NCI-H2171 (cell line): ENCODE measurements around the gene GAB1.

Experiments used
- DNase-seq: peaks from one replicate; lab custom pipeline; 2025; lab: John Stamatoyannopoulos, UW

GAB1 gene

GRCh38 chr4:143389579-143390195 lies 53.0 kb downstream of the GAB1 start:
- DNase-seq: no peak

GRCh38 chr4:143390764-143391163 lies 54.1 kb downstream of the GAB1 start:
- DNase-seq: no peak

GRCh38 chr4:143391261-143391660 lies 54.6 kb downstream of the GAB1 start:
- DNase-seq: no peak

GRCh38 chr4:143391895-143392294 lies 55.2 kb downstream of the GAB1 start:
- no peak for DNase-seq

- no peak for DNase-seq
Measured at GRCh38 chr4:143393195-143393594, 56.5 kb downstream of the GAB1 start.

- DNase-seq: no peak
Measured at GRCh38 chr4:143394739-143395453, 58.2 kb downstream of the GAB1 start.

GRCh38 chr4:143396695-143397094 lies 60.0 kb downstream of the GAB1 start:
- DNase-seq: no peak

GRCh38 chr4:143397335-143397734 lies 60.7 kb downstream of the GAB1 start:
- DNase-seq: no peak

GRCh38 chr4:143397887-143398286 lies 61.2 kb downstream of the GAB1 start:
- no peak for DNase-seq

GRCh38 chr4:143399113-143399949 lies 62.7 kb downstream of the GAB1 start:
- DNase-seq: no peak

GRCh38 chr4:143400082-143400481 lies 63.4 kb downstream of the GAB1 start:
- no peak for DNase-seq

GRCh38 chr4:143402776-143403552 lies 66.3 kb downstream of the GAB1 start:
- DNase-seq: no peak

- DNase-seq: no peak
Measured at GRCh38 chr4:143403553-143403820, 66.8 kb downstream of the GAB1 start.

- DNase-seq: no peak
Measured at GRCh38 chr4:143404555-143404954, 67.9 kb downstream of the GAB1 start.

GRCh38 chr4:143405075-143405730 lies 68.5 kb downstream of the GAB1 start:
- no peak for DNase-seq

- no peak for DNase-seq
Measured at GRCh38 chr4:143406523-143406922, 69.8 kb downstream of the GAB1 start.

GRCh38 chr4:143407474-143407873 lies 70.8 kb downstream of the GAB1 start:
- no peak for DNase-seq

GRCh38 chr4:143407888-143408287 lies 71.2 kb downstream of the GAB1 start:
- DNase-seq: no peak

- no peak for DNase-seq
Measured at GRCh38 chr4:143410015-143410414, 73.3 kb downstream of the GAB1 start.

GRCh38 chr4:143411527-143412419 lies 75.1 kb downstream of the GAB1 start:
- DNase-seq: no peak

- no peak for DNase-seq
Measured at GRCh38 chr4:143412420-143412758, 75.7 kb downstream of the GAB1 start.
